Measurements from ENCODE around the gene PABPC1L. TPM values are rescaled to one million over a fixed set of nuclear protein-coding genes. Genes with fewer than 3 reads are reported as not detected.

Gene PABPC1L
- total RNA-seq, 2 donors from 2014 or later = 129 to 142 TPM

DNA sequence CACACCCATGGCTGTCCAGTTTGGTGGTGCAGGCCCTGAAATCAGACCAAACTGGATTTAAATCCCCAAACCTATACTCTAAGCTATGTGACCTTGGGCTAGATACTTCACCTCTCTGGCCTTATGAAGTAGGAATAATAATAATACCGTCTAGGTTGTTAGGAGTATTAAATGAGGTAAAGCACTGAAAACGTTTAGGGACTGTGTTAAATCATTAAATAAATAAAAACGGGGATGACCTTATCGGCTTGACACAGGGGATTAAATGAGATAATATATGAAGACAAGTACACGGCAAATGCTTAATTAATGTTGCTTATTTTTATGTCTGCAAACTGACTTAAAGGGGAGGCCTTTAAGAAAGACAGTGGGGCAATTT lies 55.8 kb downstream of the PABPC1L start:
- H3K27ac ChIP-seq (ENCODE audit: low read depth, low read length) = no peak overlapping the region
- Mint-ChIP-seq H3K27ac (peak overlapping the region; percentile 80), H3K4me1 (peaks cover 52% of the 10 kb centered on the region)

DNA sequence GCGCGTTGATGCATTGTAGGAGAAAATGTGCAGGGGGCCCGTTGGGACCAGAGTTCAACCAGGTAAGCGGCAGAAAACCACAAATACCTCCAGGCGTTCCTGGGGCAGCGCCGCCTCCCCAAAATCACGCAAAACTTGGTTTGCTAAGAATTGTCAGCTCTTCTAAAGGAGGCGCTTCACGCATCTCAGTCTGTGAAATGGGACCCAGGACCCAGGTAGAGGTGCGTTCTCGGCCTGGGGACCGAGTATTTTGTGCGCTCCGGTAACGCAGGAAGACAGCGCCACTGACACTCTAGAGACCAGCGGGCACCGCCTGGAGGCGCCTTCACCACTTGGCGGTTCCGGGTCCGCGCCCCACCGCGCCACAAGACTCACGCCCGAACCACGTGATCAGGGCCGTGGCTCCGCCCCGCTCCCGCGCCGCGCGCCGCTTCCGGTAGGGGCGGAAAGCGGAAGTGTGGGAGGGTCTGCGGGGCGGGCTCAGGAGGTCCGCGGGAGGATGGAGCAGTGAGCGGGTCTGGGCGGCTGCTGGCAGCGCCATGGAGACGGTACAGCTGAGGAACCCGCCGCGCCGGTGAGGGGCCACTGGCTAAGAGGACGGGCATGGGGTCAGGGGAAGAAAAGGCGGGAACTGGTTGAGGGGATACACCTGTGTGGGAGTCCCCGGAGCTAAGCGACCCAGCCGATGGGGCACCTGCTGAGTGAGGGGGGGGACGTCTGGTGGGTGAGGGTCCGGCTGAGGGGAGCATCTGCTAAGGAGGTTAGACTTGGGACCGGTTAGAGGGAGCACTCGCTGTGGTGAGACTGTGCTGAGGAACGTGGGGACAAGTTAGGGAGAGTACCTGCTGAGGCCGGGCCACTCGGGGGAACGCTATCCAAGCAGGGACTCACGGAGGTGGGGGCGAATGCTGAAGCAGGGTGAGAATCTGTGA lies 56.4 kb downstream of the PABPC1L start, which contains the start of gene STK4:
TSS of gene STK4 (plus strand) at position 483 of the 932 bp plus-strand sequence. CDS start at position 540, 57 bp downstream.
- Mint-ChIP-seq H3K27ac (peak within 1 kb of the TSS; percentile 92), H3K4me3 (peak within 1 kb of the TSS; percentile 99), H3K4me1 (peaks cover 52% of the 10 kb centered on the region), H3K27me3 (ENCODE audit: insufficient read depth) (peaks cover 19% of the 10 kb centered on the region), H3K36me3 (ENCODE audit: low read depth) (no peaks in the 10 kb centered on the region), H3K9me3 (peaks cover 1% of the 10 kb centered on the region)
- 2 to 6% methylated on average over 22 to 68 of the region's 68 CpGs for WGBS, 2 experiments (ENCODE audit: insufficient coverage in 1 of 2, insufficient read length in 1 of 2)
- no peaks in the 10 kb centered on the region for H3K36me3 ChIP-seq (ENCODE audit: control insufficient read depth, insufficient read depth, low read length)
- peaks cover 9% of the 10 kb centered on the region for H3K4me1 ChIP-seq (ENCODE audit: control insufficient read depth, insufficient read depth, low read length)
- H3K27ac ChIP-seq (ENCODE audit: low read depth, low read length) = no peak within 1 kb of the TSS
- peak within 1 kb of the TSS; percentile 93 for H3K4me3 ChIP-seq (ENCODE audit: low read length)
- no peaks in the 10 kb centered on the region for H3K9me3 ChIP-seq (ENCODE audit: control insufficient read depth, low read length)
- peak; percentile 98 for DNase-seq
- H3K27me3 ChIP-seq (ENCODE audit: control insufficient read depth, insufficient read depth, low read length, poor library complexity, severe bottlenecking) = peaks cover 19% of the 10 kb centered on the region
- TF ChIP-seq, protein P1, sequence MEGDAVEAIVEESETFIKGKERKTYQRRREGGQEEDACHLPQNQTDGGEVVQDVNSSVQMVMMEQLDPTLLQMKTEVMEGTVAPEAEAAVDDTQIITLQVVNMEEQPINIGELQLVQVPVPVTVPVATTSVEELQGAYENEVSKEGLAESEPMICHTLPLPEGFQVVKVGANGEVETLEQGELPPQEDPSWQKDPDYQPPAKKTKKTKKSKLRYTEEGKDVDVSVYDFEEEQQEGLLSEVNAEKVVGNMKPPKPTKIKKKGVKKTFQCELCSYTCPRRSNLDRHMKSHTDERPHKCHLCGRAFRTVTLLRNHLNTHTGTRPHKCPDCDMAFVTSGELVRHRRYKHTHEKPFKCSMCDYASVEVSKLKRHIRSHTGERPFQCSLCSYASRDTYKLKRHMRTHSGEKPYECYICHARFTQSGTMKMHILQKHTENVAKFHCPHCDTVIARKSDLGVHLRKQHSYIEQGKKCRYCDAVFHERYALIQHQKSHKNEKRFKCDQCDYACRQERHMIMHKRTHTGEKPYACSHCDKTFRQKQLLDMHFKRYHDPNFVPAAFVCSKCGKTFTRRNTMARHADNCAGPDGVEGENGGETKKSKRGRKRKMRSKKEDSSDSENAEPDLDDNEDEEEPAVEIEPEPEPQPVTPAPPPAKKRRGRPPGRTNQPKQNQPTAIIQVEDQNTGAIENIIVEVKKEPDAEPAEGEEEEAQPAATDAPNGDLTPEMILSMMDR (conservative IDR thresholded peaks at IDR 0.05) = peak; percentile 70
- H3K9ac ChIP-seq (ENCODE audit: extremely low read depth, low read length, poor library complexity, severe bottlenecking) = peak within 1 kb of the TSS; percentile 69

More for the DNA sequence above, 55.8 kb downstream of the PABPC1L start:
- Histone ChIP-seq H3K36me3 (ENCODE audit: control insufficient read depth, insufficient read depth, low read length) (no peaks in the 10 kb centered on the region), H3K9me3 (ENCODE audit: control insufficient read depth, low read length) (no peaks in the 10 kb centered on the region), H3K4me1 (ENCODE audit: control insufficient read depth, insufficient read depth, low read length) (peaks cover 9% of the 10 kb centered on the region), H3K9ac (ENCODE audit: extremely low read depth, low read length, poor library complexity, severe bottlenecking) (peak overlapping the region; percentile 69), H3K27me3 (ENCODE audit: control insufficient read depth, insufficient read depth, low read length, poor library complexity, severe bottlenecking) (peaks cover 19% of the 10 kb centered on the region), H3K4me3 (ENCODE audit: low read length) (peak overlapping the region; percentile 93)
- WGBS, 2 experiments (ENCODE audit: insufficient coverage in 1 of 2, insufficient read length in 1 of 2) = 73 to 87% methylated on average over 4 to 5 of the region's 5 CpGs
- H3K27me3 Mint-ChIP-seq (ENCODE audit: insufficient read depth) = peaks cover 19% of the 10 kb centered on the region
- no peak for DNase-seq
- TF ChIP-seq, protein P1 (conservative IDR thresholded peaks at IDR 0.05) = no peak
- peaks cover 1% of the 10 kb centered on the region for H3K9me3 Mint-ChIP-seq
- peak overlapping the region; percentile 99 for H3K4me3 Mint-ChIP-seq
- no peaks in the 10 kb centered on the region for H3K36me3 Mint-ChIP-seq (ENCODE audit: low read depth)

DNA sequence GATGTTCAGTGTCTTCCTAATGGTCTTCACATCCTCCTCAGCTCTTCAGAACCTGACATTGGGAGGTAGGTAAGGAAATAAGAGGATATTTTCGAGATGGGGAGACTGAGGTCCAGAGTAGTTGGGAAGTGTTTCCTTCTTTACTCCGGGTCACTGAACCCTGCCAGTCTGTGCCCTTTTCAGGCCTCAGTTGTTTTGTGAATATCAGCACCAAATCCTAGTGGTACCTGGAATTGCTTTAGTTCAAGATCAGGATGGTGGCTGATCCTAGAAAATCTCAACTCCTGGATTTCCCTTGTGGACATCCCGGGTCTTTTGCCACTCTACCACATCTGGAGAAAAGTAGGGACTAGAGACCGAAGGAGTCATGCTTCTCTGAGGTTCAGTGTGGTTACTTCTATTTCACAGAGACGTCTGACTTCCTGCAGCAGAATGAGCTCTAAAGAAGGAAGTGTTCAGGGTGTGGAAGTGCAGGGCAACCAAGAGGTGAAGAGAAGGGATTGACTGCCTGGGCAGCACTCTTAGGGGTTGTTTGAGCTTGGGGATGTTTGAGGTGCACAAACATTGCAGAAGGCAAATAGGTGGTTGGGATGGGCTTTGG lies 57.4 kb downstream of the PABPC1L start:
- H3K4me3 ChIP-seq (ENCODE audit: low read length) = peak overlapping the region; percentile 93
- peak overlapping the region; percentile 99 for H3K4me3 Mint-ChIP-seq
- TF ChIP-seq, protein P1 (conservative IDR thresholded peaks at IDR 0.05) = no peak
- no peak for DNase-seq
- H3K4me1 Mint-ChIP-seq = peaks cover 44% of the 10 kb centered on the region
- H3K27me3 ChIP-seq (ENCODE audit: control insufficient read depth, insufficient read depth, low read length, poor library complexity, severe bottlenecking) = peaks cover 19% of the 10 kb centered on the region
- H3K9me3 ChIP-seq (ENCODE audit: control insufficient read depth, low read length) = no peaks in the 10 kb centered on the region
- H3K4me1 ChIP-seq (ENCODE audit: control insufficient read depth, insufficient read depth, low read length) = peaks cover 9% of the 10 kb centered on the region
- H3K27ac ChIP-seq (ENCODE audit: low read depth, low read length) = no peak overlapping the region
- H3K27ac Mint-ChIP-seq = peak overlapping the region; percentile 92
- no peaks in the 10 kb centered on the region for H3K36me3 Mint-ChIP-seq (ENCODE audit: low read depth)
- peaks cover 1% of the 10 kb centered on the region for H3K9me3 Mint-ChIP-seq
- H3K36me3 ChIP-seq (ENCODE audit: control insufficient read depth, insufficient read depth, low read length) = no peaks in the 10 kb centered on the region
- H3K27me3 Mint-ChIP-seq (ENCODE audit: insufficient read depth) = peaks cover 14% of the 10 kb centered on the region
- H3K9ac ChIP-seq (ENCODE audit: extremely low read depth, low read length, poor library complexity, severe bottlenecking) = peak overlapping the region; percentile 65
- WGBS, 2 experiments (ENCODE audit: insufficient coverage in 1 of 2, insufficient read length in 1 of 2) = 64 to 78% methylated on average over 4 to 5 of the region's 5 CpGs
